Measurements from ENCODE around the gene GOT2.

Gene GOT2

GRCh38 chr16:58684354-58685083 lies 49.6 kb downstream of the GOT2 start, which contains the start of gene SLC38A7:
Gene SLC38A7 (minus strand): TSS chr16:58684770. CDS start chr16:58680126, 4,644 bp downstream.
- peak within 1 kb of the TSS; percentile 17 for H3K9ac ChIP-seq
- H3K4me1 ChIP-seq, result peaks cover 9% of the 10 kb centered on the region
- H3K27ac ChIP-seq, result peak within 1 kb of the TSS; percentile 30
- H2AFZ ChIP-seq, result peak within 1 kb of the TSS; percentile 100
- H3K4me3 ChIP-seq (ENCODE audit: low read depth, low read length), result peak within 1 kb of the TSS; percentile 73
- no peak for TF ChIP-seq CTCF (IDR thresholded peaks at IDR 0.05)
- H3K9me3 ChIP-seq (ENCODE audit: control insufficient read depth, low read length), result no peaks in the 10 kb centered on the region
- H3K27me3 ChIP-seq (ENCODE audit: control insufficient read depth, insufficient read depth, low read length), result no peaks in the 10 kb centered on the region
- H3K4me2 ChIP-seq (ENCODE audit: low read length), result peak within 1 kb of the TSS; percentile 90
- H3K79me2 ChIP-seq, result peaks cover 3% of the 10 kb centered on the region
- H3K36me3 ChIP-seq (ENCODE audit: control insufficient read depth, insufficient read depth, low read length), result no peaks in the 10 kb centered on the region

- peak overlapping the region; percentile 100 for H2AFZ ChIP-seq
- H3K4me2 ChIP-seq (ENCODE audit: low read length), result peak overlapping the region; percentile 90
- H3K27ac ChIP-seq, result peak overlapping the region; percentile 30
- no peak for TF ChIP-seq CTCF (IDR thresholded peaks at IDR 0.05)
- H3K9me3 ChIP-seq (ENCODE audit: control insufficient read depth, low read length), result no peaks in the 10 kb centered on the region
- H3K27me3 ChIP-seq (ENCODE audit: control insufficient read depth, insufficient read depth, low read length), result no peaks in the 10 kb centered on the region
- peak overlapping the region; percentile 17 for H3K9ac ChIP-seq
- peaks cover 3% of the 10 kb centered on the region for H3K79me2 ChIP-seq
- no peaks in the 10 kb centered on the region for H3K36me3 ChIP-seq (ENCODE audit: control insufficient read depth, insufficient read depth, low read length)
- H3K4me3 ChIP-seq (ENCODE audit: low read depth, low read length), result peak overlapping the region; percentile 73
- peaks cover 9% of the 10 kb centered on the region for H3K4me1 ChIP-seq
These were observed 50.1 kb downstream of the GOT2 start for GRCh38 chr16:58684001-58684353.

- Histone ChIP-seq H2AFZ (no peak overlapping the region), H3K36me3 (ENCODE audit: control insufficient read depth, insufficient read depth, low read length) (no peaks in the 10 kb centered on the region), H3K4me2 (ENCODE audit: low read length) (no peak overlapping the region)
These were observed 54.4 kb downstream of the GOT2 start for GRCh38 chr16:58679763-58680162.

GRCh38 chr16:58678716-58679115 lies 55.4 kb downstream of the GOT2 start:
- no peaks in the 10 kb centered on the region for H3K79me2 ChIP-seq
- no peaks in the 10 kb centered on the region for H3K36me3 ChIP-seq (ENCODE audit: control insufficient read depth, insufficient read depth, low read length)
- H3K9me3 ChIP-seq (ENCODE audit: control insufficient read depth, low read length), result no peaks in the 10 kb centered on the region
- no peak overlapping the region for H3K9ac ChIP-seq
- H3K4me2 ChIP-seq (ENCODE audit: low read length), result no peak overlapping the region
- no peaks in the 10 kb centered on the region for H3K27me3 ChIP-seq (ENCODE audit: control insufficient read depth, insufficient read depth, low read length)
- no peak overlapping the region for H3K27ac ChIP-seq
- peaks cover 4% of the 10 kb centered on the region for H3K4me1 ChIP-seq
- TF ChIP-seq CTCF (IDR thresholded peaks at IDR 0.05), result peak; percentile 20
- no peak overlapping the region for H2AFZ ChIP-seq
- H3K4me3 ChIP-seq (ENCODE audit: low read depth, low read length), result no peak overlapping the region

More at GRCh38 chr16:58679763-58680162, 54.4 kb downstream of the GOT2 start:
- Histone ChIP-seq H3K4me1 (peaks cover 5% of the 10 kb centered on the region), H3K79me2 (peaks cover under 1% of the 10 kb centered on the region), H3K27ac (no peak overlapping the region), H3K4me3 (ENCODE audit: low read depth, low read length) (no peak overlapping the region), H3K27me3 (ENCODE audit: control insufficient read depth, insufficient read depth, low read length) (no peaks in the 10 kb centered on the region), H3K9ac (no peak overlapping the region), H3K9me3 (ENCODE audit: control insufficient read depth, low read length) (no peaks in the 10 kb centered on the region)
- no peak for TF ChIP-seq CTCF (IDR thresholded peaks at IDR 0.05)

- no peak overlapping the region for H3K4me2 ChIP-seq (ENCODE audit: low read length)
- no peaks in the 10 kb centered on the region for H3K9me3 ChIP-seq (ENCODE audit: control insufficient read depth, low read length)
- no peak for TF ChIP-seq CTCF (IDR thresholded peaks at IDR 0.05)
- no peak overlapping the region for H3K27ac ChIP-seq
- no peaks in the 10 kb centered on the region for H3K27me3 ChIP-seq (ENCODE audit: control insufficient read depth, insufficient read depth, low read length)
- H2AFZ ChIP-seq, result no peak overlapping the region
- no peaks in the 10 kb centered on the region for H3K4me1 ChIP-seq
- no peaks in the 10 kb centered on the region for H3K79me2 ChIP-seq
- H3K36me3 ChIP-seq (ENCODE audit: control insufficient read depth, insufficient read depth, low read length), result no peaks in the 10 kb centered on the region
- H3K4me3 ChIP-seq (ENCODE audit: low read depth, low read length), result no peak overlapping the region
- no peak overlapping the region for H3K9ac ChIP-seq
These were observed 55.8 kb downstream of the GOT2 start for GRCh38 chr16:58678269-58678668.
